B cell (primary cell): ENCODE results near the gene GTF3C5. TPM values are rescaled to one million over a fixed set of nuclear protein-coding genes. Genes with fewer than 3 reads are reported as not detected.
"Not testable (repeated sequence)": the region's sequence is repeated elsewhere in the genome, so short reads cannot be mapped to it uniquely, and the experiment has no call there.

Experiments used
- ATAC-seq: fragments of 200-7000 bp; cut with Tn5 transposase; one replicate; pipeline ENCODE4 v1.10.0; 2021; ENCODE audit warnings: low read depth, mild to moderate bottlenecking, moderate number of reproducible peaks, moderate library complexity
- CTCF ChIA-PET: fragments of 350-600 bp; sonication (Branson Sonifier 250); formaldehyde crosslinking; loops from one replicate; lab custom pipeline; 2021; ENCODE audit warnings: antibody characterized with exemption, inconsistent platforms; lab: Charles Lee
- POLR2A ChIA-PET: fragments of 350-600 bp; sonication (Branson Sonifier 250); formaldehyde crosslinking; loops from one replicate; lab custom pipeline; 2021; ENCODE audit warnings: antibody characterized with exemption; lab: Charles Lee
- DNase-seq: peaks from one replicate; pipeline ENCODE4 v3.0.0; 2013
- H2AFZ ChIP-seq: 2 replicates; pipeline ENCODE4 v1.6.1; 2012; ENCODE audit warnings: mild to moderate bottlenecking, low read depth, low read length; ENCODE audit not compliant: insufficient read depth, poor library complexity, severe bottlenecking
- H3K27ac ChIP-seq, 2 donors: 1 replicate in 1 of 2; 2 replicates in 1 of 2; pipeline ENCODE4 v1.5.1; 2012 to 2013; ENCODE audit warnings: low read length in 2 of 2, mild to moderate bottlenecking in 2 of 2, moderate library complexity in 1 of 2
- H3K27me3 ChIP-seq, 4 experiments: fragments of 200-600 bp in 1 of 4; sonication (generic) in 1 of 4; replicated peaks in 1 of 4; 1 replicate in 2 of 4; 2 replicates in 2 of 4; pipeline versions ENCODE4 v1.6.1 to v1.7.0; 2013 to 2016; ENCODE audit warnings: low read length in 3 of 4, mild to moderate bottlenecking in 2 of 4, mixed read lengths in 1 of 4, moderate library complexity in 1 of 4; ENCODE audit not compliant: insufficient read depth in 4 of 4, control insufficient read depth in 3 of 4; ENCODE audit errors: control extremely low read depth in 1 of 4
- H3K36me3 ChIP-seq, 2 experiments: replicated peaks in 1 of 2; 1 replicate in 1 of 2; 2 replicates in 1 of 2; pipeline versions ENCODE4 v1.6.1 to v1.7.1; 2013; ENCODE audit warnings: low read length in 1 of 2; ENCODE audit not compliant: insufficient read depth in 2 of 2, control insufficient read depth in 1 of 2; ENCODE audit errors: control extremely low read depth in 1 of 2, extremely low read depth in 1 of 2
- H3K4me1 ChIP-seq, 2 donors: fragments of 200-600 bp in 1 of 2; sonication (generic) in 1 of 2; 1 replicate in 1 of 2; 2 replicates in 1 of 2; pipeline versions ENCODE4 v1.5.1 to v1.6.1; 2013 to 2017; ENCODE audit warnings: low read length in 2 of 2; ENCODE audit not compliant: control insufficient read depth in 2 of 2, insufficient read depth in 2 of 2
- H3K4me2 ChIP-seq: replicated peaks from 2 replicates; pipeline ENCODE3; 2012; ENCODE audit warnings: mild to moderate bottlenecking, low read depth, low read length; ENCODE audit not compliant: poor library complexity, severe bottlenecking
- H3K4me3 ChIP-seq, 5 experiments: fragments of 200-600 bp in 1 of 5; sonication (generic) in 1 of 5; 1 replicate in 3 of 5; 2 replicates in 2 of 5; pipeline versions ENCODE4 v1.5.1 to v1.7.0; 2011 to 2016; ENCODE audit warnings: low read length in 4 of 5, mild to moderate bottlenecking in 4 of 5, low read depth in 2 of 5, control low read depth in 1 of 5, moderate library complexity in 1 of 5; ENCODE audit not compliant: insufficient read depth in 1 of 5; ENCODE audit errors: control extremely low read depth in 1 of 5, extremely low read depth in 1 of 5
- H3K79me2 ChIP-seq: fragments of 200-600 bp; sonication (generic); one replicate; pipeline ENCODE4 v1.6.0; 2016; ENCODE audit warnings: low read length; ENCODE audit not compliant: control insufficient read depth, insufficient read depth
- H3K9ac ChIP-seq: fragments of 200-600 bp; sonication (generic); 2 replicates; pipeline ENCODE4 v1.6.1; 2017; ENCODE audit warnings: mild to moderate bottlenecking, low read length, moderate library complexity
- H3K9me3 ChIP-seq, 3 donors: one replicate each; pipeline versions ENCODE4 v1.6.1 to v1.7.1; 2013; ENCODE audit warnings: low read length in 2 of 3; ENCODE audit not compliant: control insufficient read depth in 2 of 3, insufficient read depth in 1 of 3; ENCODE audit errors: control extremely low read depth in 1 of 3
- H4K20me1 ChIP-seq: 2 replicates; pipeline ENCODE4 v1.6.0; 2012; ENCODE audit warnings: mild to moderate bottlenecking, low read length; ENCODE audit not compliant: insufficient read depth, control insufficient read depth, poor library complexity, severe bottlenecking
- H3K27ac Mint-ChIP-seq: one replicate; pipeline ENCODE4 v1.8.0; 2021; ENCODE audit warnings: mixed read lengths
- H3K27me3 Mint-ChIP-seq: one replicate; pipeline ENCODE4 v1.8.0; 2021; ENCODE audit warnings: mixed read lengths
- H3K4me1 Mint-ChIP-seq: one replicate; pipeline ENCODE4 v1.8.0; 2021; ENCODE audit warnings: mixed read lengths
- H3K4me3 Mint-ChIP-seq: one replicate; pipeline ENCODE4 v1.8.0; 2021; ENCODE audit warnings: mixed read lengths
- H3K9me3 Mint-ChIP-seq: one replicate; pipeline ENCODE4 v1.8.0; 2022; ENCODE audit warnings: mixed read lengths; ENCODE audit not compliant: insufficient read depth
- EZH2 ChIP-seq: IDR thresholded peaks from 2 replicates; pipeline ENCODE4 v1.6.1; 2012; ENCODE audit warnings: borderline replicate concordance, low read depth, mild to moderate bottlenecking, moderate library complexity, low read length; ENCODE audit not compliant: insufficient read depth, poor library complexity, severe bottlenecking
- WGBS: methylation state at CpG from one replicate; pipeline ENCODE4 v1.1.5; 2013; ENCODE audit warnings: missing lambda C conversion rate; ENCODE audit not compliant: insufficient coverage; 5-methylcytosine and 5-hydroxymethylcytosine counted together
- intact Hi-C: fragments of 100-400 bp; cut with micrococcal nuclease; formaldehyde crosslinking; loops from one replicate; pipeline ENCODE4 v1.10.0; 2022
- polyA plus RNA-seq: library from polyadenylated mRNA; depleted of rRNA; stranded (reverse); fragments of >200 nt; gene quantifications from 2 replicates; pipeline ENCODE4 v1.2.3, GENCODE V29; 2012
- total RNA-seq, 2 donors: library from RNA; stranded (reverse); fragments of 120-200 nt in 1 of 2; gene quantifications; 1 replicate in 1 of 2; 2 replicates in 1 of 2; pipeline versions ENCODE4 v1.2.3 to v1.2.4, GENCODE V29; 2013 to 2022
- TF ChIP-seq, protein P1 (sequence below): fragments of 200-600 bp; IDR thresholded peaks from one replicate; pipeline ENCODE4 v1.8.0; 2022; ENCODE audit warnings: antibody characterized with exemption, mild to moderate bottlenecking

GTF3C5 gene
- total and polyA plus RNA-seq, 2 donors (not counting 1 experiment from before 2014, with no cell fraction given), result 80.5 to 91.2 TPM

DNA sequence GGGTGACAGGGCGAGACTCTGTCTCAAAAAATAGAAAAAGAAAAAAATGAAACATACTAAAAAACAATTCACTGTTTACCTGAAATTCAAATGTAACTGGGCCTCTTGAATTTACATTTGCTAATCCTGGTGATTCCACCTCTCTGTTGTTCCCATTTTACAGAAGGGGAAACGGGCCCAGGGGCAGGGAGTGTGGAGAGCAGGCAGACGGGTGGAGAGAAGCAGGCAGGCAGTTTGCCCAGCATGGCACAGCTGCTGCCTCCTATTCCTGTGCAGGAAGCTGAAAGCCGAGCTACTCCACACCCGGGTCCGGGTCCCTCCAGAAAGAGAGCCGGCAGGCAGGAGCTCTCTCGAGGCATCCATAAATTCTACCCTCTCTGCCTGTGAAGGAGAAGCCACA is 31.8 kb downstream of the GTF3C5 start:
- POLR2A ChIA-PET, result not testable (repeated sequence)

DNA sequence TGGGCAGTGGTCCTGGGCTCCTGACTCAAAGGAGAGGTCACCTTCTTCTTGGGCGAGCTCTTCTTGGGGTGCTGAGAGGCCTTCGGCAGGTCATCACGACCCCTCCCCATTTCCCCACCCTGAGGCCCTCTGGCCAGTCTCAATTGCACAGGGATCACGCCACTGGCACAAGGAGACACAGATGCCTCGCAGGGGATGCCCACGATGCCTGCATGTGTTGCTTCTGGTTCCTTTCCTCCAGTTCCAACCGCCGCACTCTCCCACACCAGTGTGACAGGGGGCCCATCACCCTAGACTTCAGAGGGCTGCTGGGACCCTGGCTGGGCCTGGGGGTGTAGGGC is 32.3 kb downstream of the GTF3C5 start:
- H3K4me3 ChIP-seq, result no peak overlapping the region
- H3K79me2 ChIP-seq, result no peaks in the 10 kb centered on the region
- ChIA-PET CTCF (no interaction called here), POLR2A (no interaction called here)
- H3K36me3 ChIP-seq, result no peaks in the 10 kb centered on the region
- H3K4me2 ChIP-seq, result no peak overlapping the region
- H3K9me3 Mint-ChIP-seq, result no peaks in the 10 kb centered on the region
- no peak for ATAC-seq
- H3K4me3 Mint-ChIP-seq, result no peak overlapping the region
- no peaks in the 10 kb centered on the region for H3K27me3 ChIP-seq
- no peak overlapping the region for H3K27ac Mint-ChIP-seq
- no peaks in the 10 kb centered on the region for H3K27me3 Mint-ChIP-seq
- no peaks in the 10 kb centered on the region for H3K9me3 ChIP-seq
- H4K20me1 ChIP-seq, result no peaks in the 10 kb centered on the region
- no peak overlapping the region for H3K27ac ChIP-seq
- H2AFZ ChIP-seq, result no peak overlapping the region
- intact Hi-C loops, result no loop called here
- WGBS, result 39% methylated on average over 8 of the region's 8 CpGs
- H3K9ac ChIP-seq, result no peak overlapping the region
- TF ChIP-seq, protein P1, sequence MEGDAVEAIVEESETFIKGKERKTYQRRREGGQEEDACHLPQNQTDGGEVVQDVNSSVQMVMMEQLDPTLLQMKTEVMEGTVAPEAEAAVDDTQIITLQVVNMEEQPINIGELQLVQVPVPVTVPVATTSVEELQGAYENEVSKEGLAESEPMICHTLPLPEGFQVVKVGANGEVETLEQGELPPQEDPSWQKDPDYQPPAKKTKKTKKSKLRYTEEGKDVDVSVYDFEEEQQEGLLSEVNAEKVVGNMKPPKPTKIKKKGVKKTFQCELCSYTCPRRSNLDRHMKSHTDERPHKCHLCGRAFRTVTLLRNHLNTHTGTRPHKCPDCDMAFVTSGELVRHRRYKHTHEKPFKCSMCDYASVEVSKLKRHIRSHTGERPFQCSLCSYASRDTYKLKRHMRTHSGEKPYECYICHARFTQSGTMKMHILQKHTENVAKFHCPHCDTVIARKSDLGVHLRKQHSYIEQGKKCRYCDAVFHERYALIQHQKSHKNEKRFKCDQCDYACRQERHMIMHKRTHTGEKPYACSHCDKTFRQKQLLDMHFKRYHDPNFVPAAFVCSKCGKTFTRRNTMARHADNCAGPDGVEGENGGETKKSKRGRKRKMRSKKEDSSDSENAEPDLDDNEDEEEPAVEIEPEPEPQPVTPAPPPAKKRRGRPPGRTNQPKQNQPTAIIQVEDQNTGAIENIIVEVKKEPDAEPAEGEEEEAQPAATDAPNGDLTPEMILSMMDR, result no peak
- no peak for TF ChIP-seq EZH2
- H3K4me1 Mint-ChIP-seq, result peaks cover 17% of the 10 kb centered on the region
- H3K4me1 ChIP-seq, result peaks cover 9 to 21% of the 10 kb centered on the region in 2 donors
- no peak for DNase-seq

More for the DNA sequence above, 31.8 kb downstream of the GTF3C5 start:
- H3K9me3 Mint-ChIP-seq, ATAC-seq, H3K27me3 Mint-ChIP-seq, H3K9ac ChIP-seq, H3K4me3 Mint-ChIP-seq, H3K36me3 ChIP-seq, H3K79me2 ChIP-seq, H4K20me1 ChIP-seq, H2AFZ ChIP-seq, intact Hi-C loops, DNase-seq, CTCF ChIA-PET, H3K27ac Mint-ChIP-seq, H3K27ac ChIP-seq, H3K4me2 ChIP-seq, H3K27me3 ChIP-seq, H3K9me3 ChIP-seq, H3K4me3 ChIP-seq: not testable (repeated sequence)
- WGBS, result no CpG with 5 or more reads among the region's 8 CpGs
- H3K4me1 Mint-ChIP-seq, result peaks cover 18% of the 10 kb centered on the region
- H3K4me1 ChIP-seq, result peaks cover 9 to 21% of the 10 kb centered on the region in 2 donors
